ENCODE results near the gene ADSS2. TPM values are rescaled to one million over a fixed set of nuclear protein-coding genes. Genes with fewer than 3 reads are reported as not detected.

Gene ADSS2
- total and polyA plus RNA-seq, 2 of the 4 experiments (the other 2 are of a cell fraction) = 14.9 to 30.1 TPM

DNA sequence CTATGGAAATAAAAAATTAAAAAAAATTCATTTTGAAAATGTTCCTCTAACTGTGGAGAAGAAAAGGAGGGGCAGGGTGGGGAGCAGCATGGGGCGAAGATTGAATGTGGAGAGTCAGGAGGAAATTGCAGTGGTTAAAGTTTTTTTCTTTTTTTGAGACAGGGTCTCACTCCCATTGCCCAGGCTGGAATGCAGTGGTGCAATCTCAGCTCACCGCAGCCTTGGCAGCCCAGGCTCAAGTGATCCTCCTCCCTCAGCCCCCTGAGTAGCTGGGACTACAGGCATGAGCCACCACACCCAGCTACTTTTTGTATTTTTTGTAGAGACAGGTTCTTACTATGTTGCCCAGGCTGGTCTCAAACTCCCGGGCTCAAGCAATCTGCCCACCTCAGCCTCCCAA lies 67.6 kb downstream of the ADSS2 start:
- no TSS peak for BruUV-seq (replicated peaks)
- CTCF ChIA-PET = no interaction called here
- Histone ChIP-seq H3K18ac (ENCODE audit: low read depth, low read length) (no peak overlapping the region), H3K4me1 (ENCODE audit: control insufficient read depth, insufficient read depth, low read length) (peaks cover 8% of the 10 kb centered on the region), H3K27ac (ENCODE audit: insufficient read depth, low read length) (no peak overlapping the region), H2BK20ac (ENCODE audit: low read depth, low read length) (no peak overlapping the region), H3K56ac (ENCODE audit: extremely low read depth, insufficient read depth, low read length) (no peak overlapping the region), H2AK9ac (replicated peaks; ENCODE audit: low read depth, low read length, poor library complexity) (no peak overlapping the region), H2AK5ac (ENCODE audit: low read depth, low read length) (no peak overlapping the region), H3K27me3 (ENCODE audit: control insufficient read depth, insufficient read depth, low read length) (no peaks in the 10 kb centered on the region), H3K23ac (ENCODE audit: low read depth, low read length) (no peak overlapping the region), H2BK15ac (ENCODE audit: low read depth, low read length) (no peak overlapping the region), H3K9me1 (ENCODE audit: insufficient read depth, low read length) (no peaks in the 10 kb centered on the region), H3K4me3 (ENCODE audit: insufficient read depth, low read depth, low read length) (no peak overlapping the region), H3K9me3 (ENCODE audit: control insufficient read depth, insufficient read depth, low read length) (no peaks in the 10 kb centered on the region), H3K14ac (replicated peaks; ENCODE audit: low read depth, low read length) (no peak overlapping the region), H2AFZ (replicated peaks; ENCODE audit: low read length, poor library complexity) (no peak overlapping the region), H2BK120ac (ENCODE audit: low read depth, low read length) (no peak overlapping the region), H4K91ac (ENCODE audit: insufficient read depth, low read depth, low read length) (no peak overlapping the region), H3K4me2 (ENCODE audit: low read depth, low read length) (no peak overlapping the region), H3K79me1 (ENCODE audit: low read depth in 1 of 2, low read length in 2 of 2) (no peaks in the 10 kb centered on the region), H3K36me3 (ENCODE audit: control insufficient read depth, insufficient read depth, low read length) (no peaks in the 10 kb centered on the region), H4K5ac (ENCODE audit: low read depth, low read length) (no peak overlapping the region), H4K20me1 (ENCODE audit: insufficient read depth, low read length) (no peaks in the 10 kb centered on the region), H4K8ac (ENCODE audit: low read depth in 2 of 2, low read length in 2 of 2) (no peak overlapping the region), H2BK5ac (ENCODE audit: low read depth, low read length, poor library complexity, severe bottlenecking) (no peak overlapping the region), H3K9ac (ENCODE audit: low read depth, low read length) (no peak overlapping the region), H3K4ac (ENCODE audit: low read depth, low read length) (no peak overlapping the region)
- no peak for TF ChIP-seq RFX5 (IDR thresholded peaks at IDR 0.05; ENCODE audit: low read depth, low read length)
- TF ChIP-seq MAZ (IDR thresholded peaks at IDR 0.05; ENCODE audit: borderline replicate concordance, low read depth, low read length) = no peak
- TF ChIP-seq RAD21 (IDR thresholded peaks at IDR 0.05; ENCODE audit: low read length) = no peak
- TF ChIP-seq USF2 (IDR thresholded peaks at IDR 0.05; ENCODE audit: low read depth, low read length) = no peak
- TF ChIP-seq CEBPB (IDR thresholded peaks at IDR 0.05; ENCODE audit: low read depth, low read length) = no peak
- TF ChIP-seq MAFK (IDR thresholded peaks at IDR 0.05; ENCODE audit: low read depth, low read length) = no peak
- no peak for TF ChIP-seq CTCF (conservative IDR thresholded peaks at IDR 0.05; ENCODE audit: low read depth, low read length)
- TF ChIP-seq RCOR1 (IDR thresholded peaks at IDR 0.05; ENCODE audit: insufficient replicate concordance, low read length) = no peak
- TF ChIP-seq SMC3 (IDR thresholded peaks at IDR 0.05; ENCODE audit: low read depth, low read length) = no peak
- no peak for TF ChIP-seq FOS (IDR thresholded peaks at IDR 0.05; ENCODE audit: low read depth, low read length)
- DNase-seq (no peak), ATAC-seq (ENCODE audit: low read depth) (no peak)
- intact Hi-C loops (cut with micrococcal nuclease) = no loop called here
- POLR2A ChIA-PET (ENCODE audit: unreplicated experiment) = no interaction called here
- no CpG with 5 or more reads among the region's 3 CpGs for WGBS, 2 experiments (ENCODE audit: extremely low coverage in 2 of 2, insufficient read length in 1 of 2)
- in situ Hi-C loops (cut with MboI; ENCODE audit: low sequenced_read_pairs) = no loop called here
- dilution Hi-C loops (cut with HindIII; ENCODE audit: low sequenced_read_pairs, unreplicated experiment) = no loop called here

Data from IMR-90 (cell line).